Stimulated activated CD8-positive, alpha-beta memory T cell treated with anti-CD3 and anti-CD28 coated beads, Interleukin-4, amount 100 ng/mL, for 48 hours (primary cell): ENCODE data around the gene FRMD5.
"Not testable (repeated sequence)": the region's sequence is repeated elsewhere in the genome, so short reads cannot be mapped to it uniquely, and the experiment has no call there.

Experiments used
- DNase-seq: peaks from one replicate; pipeline ENCODE4 v3.0.0-alpha.2; 2020

Gene FRMD5

GRCh38 chr15:44195151-44195740, at the start of gene FRMD5:
FRMD5 (minus strand) TSS chr15:44195271.
- peak; percentile 92 for DNase-seq

GRCh38 chr15:44243829-44244228, 48.8 kb upstream of the FRMD5 start:
- no peak for DNase-seq

- no peak for DNase-seq
Observed at GRCh38 chr15:44243141-44243540, 48.1 kb upstream of the FRMD5 start.

GRCh38 chr15:44231842-44232241, 36.8 kb upstream of the FRMD5 start:
- DNase-seq, result no peak

- DNase-seq, result not testable (repeated sequence)
Observed at GRCh38 chr15:44229301-44229700, 34.2 kb upstream of the FRMD5 start.

GRCh38 chr15:44227584-44227983, 32.5 kb upstream of the FRMD5 start:
- DNase-seq, result no peak

- not testable (repeated sequence) for DNase-seq
Observed at GRCh38 chr15:44227001-44227400, 31.9 kb upstream of the FRMD5 start.

GRCh38 chr15:44222478-44222877, 27.4 kb upstream of the FRMD5 start:
- DNase-seq, result no peak

GRCh38 chr15:44219073-44219472, 24.0 kb upstream of the FRMD5 start:
- DNase-seq, result no peak

GRCh38 chr15:44216958-44217357, 21.9 kb upstream of the FRMD5 start:
- DNase-seq, result no peak

- no peak for DNase-seq
Observed at GRCh38 chr15:44215594-44215993, 20.5 kb upstream of the FRMD5 start.

GRCh38 chr15:44208956-44209355, 13.9 kb upstream of the FRMD5 start:
- DNase-seq, result no peak

- DNase-seq, result no peak
Observed at GRCh38 chr15:44207643-44208042, 12.6 kb upstream of the FRMD5 start.

- no peak for DNase-seq
Observed at GRCh38 chr15:44199393-44199792, 4.3 kb upstream of the FRMD5 start.

- peak; percentile 61 for DNase-seq
Observed at GRCh38 chr15:44194323-44195150, 534 bp downstream of the FRMD5 start.

GRCh38 chr15:44193651-44194322, 1.3 kb downstream of the FRMD5 start:
- no peak for DNase-seq

- DNase-seq, result no peak
Observed at GRCh38 chr15:44188795-44189194, 6.3 kb downstream of the FRMD5 start.

GRCh38 chr15:44186705-44187104, 8.4 kb downstream of the FRMD5 start:
- no peak for DNase-seq

GRCh38 chr15:44183363-44183762, 11.7 kb downstream of the FRMD5 start:
- DNase-seq, result no peak

GRCh38 chr15:44181410-44181809, 13.7 kb downstream of the FRMD5 start:
- no peak for DNase-seq

GRCh38 chr15:44177139-44177538, 17.9 kb downstream of the FRMD5 start:
- no peak for DNase-seq

GRCh38 chr15:44173813-44174212, 21.3 kb downstream of the FRMD5 start:
- no peak for DNase-seq

- DNase-seq, result no peak
Observed at GRCh38 chr15:44163370-44163769, 31.7 kb downstream of the FRMD5 start.

GRCh38 chr15:44160796-44161195, 34.3 kb downstream of the FRMD5 start:
- DNase-seq, result no peak
